Measurements from ENCODE around the gene GASK1B. TPM values are rescaled to one million over a fixed set of nuclear protein-coding genes. Genes with fewer than 3 reads are reported as not detected.

Gene GASK1B
- total and polyA plus RNA-seq, 2 of the 13 experiments (the other 11 are each of a cell fraction or from before 2014, with no cell fraction given) = 29.1 to 40.4 TPM

- TF ChIP-seq PITX1 (CRISPR knock-in tag; IDR thresholded peaks at IDR 0.05) = no peak; the same call in 1 of the 2 replicates
- no peak for TF ChIP-seq ZBTB25 (CRISPR knock-in tag; IDR thresholded peaks at IDR 0.05)
- TF ChIP-seq GRHL1 (CRISPR knock-in tag; conservative IDR thresholded peaks at IDR 0.05) = no peak
- no peak for TF ChIP-seq AGO1 (IDR thresholded peaks at IDR 0.05; ENCODE audit: low read depth, low read length, poor library complexity, severe bottlenecking)
- TF ChIP-seq ATRX (CRISPR knock-in tag; IDR thresholded peaks at IDR 0.05; ENCODE audit: borderline replicate concordance) = no peak
- peak; percentile 49; the same call in 1 of the 2 replicates for TF ChIP-seq HIVEP1 (CRISPR knock-in tag; IDR thresholded peaks at IDR 0.05)
- no peak for TF ChIP-seq LRRFIP1 (CRISPR knock-in tag; conservative IDR thresholded peaks at IDR 0.05)
- TF ChIP-seq AGO2 (optimal IDR thresholded peaks at IDR 0.05; ENCODE audit: low read depth, low read length) = peak; percentile 97
- no peak for TF ChIP-seq MAFK (conservative IDR thresholded peaks at IDR 0.05 in 1 of 2, IDR thresholded peaks at IDR 0.05 in 1 of 2; ENCODE audit: low read length in 2 of 2)
- peak; percentile 72; the same call in 1 of the 2 replicates for TF ChIP-seq GTF3A (CRISPR knock-in tag; conservative IDR thresholded peaks at IDR 0.05)
- no peak for TF ChIP-seq ZBTB1 (CRISPR knock-in tag; IDR thresholded peaks at IDR 0.05; ENCODE audit: borderline replicate concordance)
- TF ChIP-seq TFE3 (CRISPR knock-in tag; IDR thresholded peaks at IDR 0.05) = no peak
- TF ChIP-seq MNT (IDR thresholded peaks at IDR 0.05) = no peak
- no peak for TF ChIP-seq MTF2 (CRISPR knock-in tag; IDR thresholded peaks at IDR 0.05; ENCODE audit: borderline replicate concordance)
- peak; percentile 46; the same call in 1 of the 2 replicates for TF ChIP-seq ZNF276 (CRISPR knock-in tag; IDR thresholded peaks at IDR 0.05; ENCODE audit: low read depth)
- TF ChIP-seq RCOR2 (CRISPR knock-in tag; IDR thresholded peaks at IDR 0.05) = peak; percentile 83; the same call in 1 of the 2 replicates
Measured at GRCh38 chr4:158170691-158171561, 1.9 kb downstream of the GASK1B start (continued).
